Stimulated activated naive B cell treated with anti-CD40 and anti-IgM and Interleukin-4, amounts not matched to agents 10 μg/mL and 1 μg/mL and 100 μg/mL, for 72 hours (primary cell): ENCODE measurements around the gene GPR142.

Experiments
- ATAC-seq, 2 donors: fragments of 150-1000 bp; cut with Tn5 transposase; replicated peaks; 2 replicates each; pipeline ENCODE4 v1.10.0; 2021; ENCODE audit warnings: moderate library complexity in 1 of 2
- DNase-seq: peaks from one replicate; pipeline ENCODE4 v3.0.0; 2021
- H3K27ac Mint-ChIP-seq: one replicate; pipeline ENCODE4 v1.8.0; 2022; ENCODE audit warnings: mild to moderate bottlenecking, mixed read lengths
- H3K27me3 Mint-ChIP-seq, 2 donors: one replicate each; pipeline ENCODE4 v1.8.0; 2022; ENCODE audit warnings: mixed read lengths in 2 of 2
- H3K36me3 Mint-ChIP-seq, 2 donors: one replicate each; pipeline ENCODE4 v1.8.0; 2022; ENCODE audit warnings: mixed read lengths in 2 of 2, mild to moderate bottlenecking in 1 of 2
- H3K4me1 Mint-ChIP-seq, 2 donors: one replicate each; pipeline ENCODE4 v1.8.0; 2022; ENCODE audit warnings: mixed read lengths in 2 of 2, mild to moderate bottlenecking in 1 of 2
- H3K4me3 Mint-ChIP-seq, 2 donors: one replicate each; pipeline ENCODE4 v1.8.0; 2022; ENCODE audit warnings: mild to moderate bottlenecking in 2 of 2, mixed read lengths in 2 of 2, moderate library complexity in 1 of 2
- H3K9me3 Mint-ChIP-seq, 2 donors: one replicate each; pipeline ENCODE4 v1.8.0; 2022; ENCODE audit warnings: mixed read lengths in 2 of 2, mild to moderate bottlenecking in 1 of 2

The GPR142 gene, protein sequence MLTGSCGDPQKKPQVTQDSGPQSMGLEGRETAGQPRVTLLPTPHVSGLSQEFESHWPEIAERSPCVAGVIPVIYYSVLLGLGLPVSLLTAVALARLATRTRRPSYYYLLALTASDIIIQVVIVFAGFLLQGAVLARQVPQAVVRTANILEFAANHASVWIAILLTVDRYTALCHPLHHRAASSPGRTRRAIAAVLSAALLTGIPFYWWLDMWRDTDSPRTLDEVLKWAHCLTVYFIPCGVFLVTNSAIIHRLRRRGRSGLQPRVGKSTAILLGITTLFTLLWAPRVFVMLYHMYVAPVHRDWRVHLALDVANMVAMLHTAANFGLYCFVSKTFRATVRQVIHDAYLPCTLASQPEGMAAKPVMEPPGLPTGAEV

GRCh38 chr17:74367206-74367605 lies at the start of gene GPR142:
Gene GPR142, plus strand, starts transcription at chr17:74367506. Its CDS starts 2,035 bp downstream, at chr17:74369541.
- DNase-seq, result no peak
- H3K9me3 Mint-ChIP-seq, result no peaks in the 10 kb centered on the region
- H3K36me3 Mint-ChIP-seq, result no peaks in the 10 kb centered on the region
- no peak within 1 kb of the TSS for H3K4me3 Mint-ChIP-seq
- H3K4me1 Mint-ChIP-seq, result peaks cover 12 to 17% of the 10 kb centered on the region in 2 donors
- H3K27me3 Mint-ChIP-seq, result peaks cover 47 to 65% of the 10 kb centered on the region in 2 donors
- ATAC-seq, result no peak
- no peak within 1 kb of the TSS for H3K27ac Mint-ChIP-seq

DNA sequence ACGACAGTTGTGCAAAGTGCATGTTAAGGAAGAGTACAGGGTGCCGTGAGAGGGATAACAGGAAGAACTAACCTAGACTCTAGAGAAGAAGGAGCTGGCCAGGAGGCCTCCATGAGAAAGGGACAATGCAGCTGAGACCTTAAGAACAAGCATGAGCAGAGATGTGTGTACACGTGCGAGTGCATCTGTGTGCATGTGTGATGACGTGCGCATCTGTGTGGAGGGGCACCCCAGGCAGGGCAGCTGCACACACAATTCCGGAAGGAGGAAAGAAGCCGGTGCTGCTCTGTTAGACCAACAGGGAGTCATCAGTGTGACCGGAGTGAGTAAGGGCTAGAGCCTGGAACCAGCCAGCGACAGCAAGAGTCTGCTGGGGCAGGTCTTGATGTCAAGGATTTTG lies 48.9 kb upstream of the GPR142 start:
- no peaks in the 10 kb centered on the region for H3K36me3 Mint-ChIP-seq
- ATAC-seq (no peak), DNase-seq (no peak)
- H3K9me3 Mint-ChIP-seq, result peaks cover 0 to 1% of the 10 kb centered on the region in 2 donors
- H3K4me1 Mint-ChIP-seq, result no peaks in the 10 kb centered on the region
- H3K27ac Mint-ChIP-seq, result no peak overlapping the region
- H3K27me3 Mint-ChIP-seq, result peaks cover 23 to 32% of the 10 kb centered on the region in 2 donors
- no peak overlapping the region for H3K4me3 Mint-ChIP-seq

GRCh38 chr17:74324521-74324920 lies 42.8 kb upstream of the GPR142 start:
- Mint-ChIP-seq H3K4me3 (no peak overlapping the region), H3K27me3 (peaks cover 52 to 71% of the 10 kb centered on the region in 2 donors), H3K4me1 (peaks cover 5% of the 10 kb centered on the region in 2 donors), H3K36me3 (no peaks in the 10 kb centered on the region), H3K27ac (no peak overlapping the region), H3K9me3 (peaks cover 0 to 1% of the 10 kb centered on the region in 2 donors)
- ATAC-seq, result no peak
- DNase-seq, result no peak

- Mint-ChIP-seq H3K9me3 (peaks cover 0 to 1% of the 10 kb centered on the region in 2 donors), H3K4me1 (peaks cover 5% of the 10 kb centered on the region in 2 donors), H3K27ac (no peak overlapping the region), H3K36me3 (no peaks in the 10 kb centered on the region), H3K4me3 (peak overlapping the region in 1 of 2 donors; percentile 36), H3K27me3 (peaks cover 54 to 67% of the 10 kb centered on the region in 2 donors)
- DNase-seq (no peak), ATAC-seq (peak in 1 of 2 donors; percentile 23)
These were observed 41.9 kb upstream of the GPR142 start for GRCh38 chr17:74325376-74325742.

DNA sequence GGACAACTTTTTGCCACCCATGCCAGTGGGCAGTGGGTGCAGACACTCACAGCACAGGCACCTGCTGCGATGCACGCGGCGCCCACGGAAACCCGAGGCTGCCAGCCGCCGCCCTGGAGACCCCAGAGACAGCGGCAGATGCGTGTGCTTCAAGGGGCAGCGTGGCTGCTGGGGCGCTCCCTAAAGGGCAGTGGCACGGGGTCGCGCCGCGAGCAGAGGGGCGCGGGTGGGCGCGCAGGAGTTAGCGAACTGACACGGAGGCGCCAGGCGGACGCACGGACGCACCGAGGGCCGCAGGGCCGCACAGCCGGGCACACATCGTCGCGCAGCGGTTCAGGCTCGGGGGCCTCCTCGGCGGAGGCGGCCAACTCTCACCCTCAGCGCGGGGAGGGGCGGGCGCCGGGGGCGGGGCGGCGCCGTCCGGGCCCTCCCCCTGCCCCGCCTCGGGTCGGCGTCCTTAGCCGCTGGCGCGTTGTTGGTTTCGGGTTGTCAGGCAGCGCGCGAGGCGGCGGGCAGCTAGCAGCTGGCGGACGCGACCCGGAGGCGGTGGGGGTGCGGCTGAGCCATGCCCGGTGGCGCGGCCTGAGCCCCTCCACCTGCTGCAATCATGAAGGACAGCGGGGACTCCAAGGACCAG lies 41.4 kb upstream of the GPR142 start, which contains the start of gene KIF19:
Gene KIF19, plus strand, starts transcription at position 484 of the 637 bp plus-strand sequence. Its CDS starts 124 bp downstream, at position 608.
- peaks cover 54 to 63% of the 10 kb centered on the region in 2 donors for H3K27me3 Mint-ChIP-seq
- H3K4me1 Mint-ChIP-seq, result peaks cover 5% of the 10 kb centered on the region in 2 donors
- no peak within 1 kb of the TSS for H3K27ac Mint-ChIP-seq
- peaks cover 0 to 1% of the 10 kb centered on the region in 2 donors for H3K9me3 Mint-ChIP-seq
- ATAC-seq, result peak; percentile 82 to 86
- H3K36me3 Mint-ChIP-seq, result no peaks in the 10 kb centered on the region
- H3K4me3 Mint-ChIP-seq, result peak within 1 kb of the TSS in 1 of 2 donors; percentile 36
- DNase-seq, result peak; percentile 18

DNA sequence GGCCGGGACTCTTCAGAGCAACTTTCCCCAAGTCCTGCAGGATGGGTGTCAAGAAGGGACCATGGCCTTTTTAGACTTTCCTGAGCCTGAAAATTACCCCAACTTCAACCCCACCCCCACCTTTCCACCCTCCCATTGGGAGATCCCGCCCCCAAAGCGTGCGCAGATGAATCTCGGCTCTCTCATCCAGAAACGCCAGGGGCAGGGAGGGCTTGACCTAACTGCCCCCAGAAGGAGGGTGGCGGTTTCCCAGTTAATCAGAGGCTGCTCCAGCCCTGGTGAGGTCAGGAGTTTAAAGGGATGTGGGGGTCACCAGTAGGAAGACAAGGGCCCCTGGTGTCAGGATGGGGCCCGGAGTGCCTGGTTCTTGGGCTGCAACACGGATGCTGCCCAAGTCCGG lies 40.8 kb upstream of the GPR142 start:
- H3K4me3 Mint-ChIP-seq, result peak overlapping the region in 1 of 2 donors; percentile 21
- ATAC-seq (no peak), DNase-seq (no peak)
- peaks cover 0 to 1% of the 10 kb centered on the region in 2 donors for H3K9me3 Mint-ChIP-seq
- no peaks in the 10 kb centered on the region for H3K36me3 Mint-ChIP-seq
- H3K4me1 Mint-ChIP-seq, result peaks cover 5% of the 10 kb centered on the region in 2 donors
- H3K27ac Mint-ChIP-seq, result no peak overlapping the region
- peaks cover 57 to 63% of the 10 kb centered on the region in 2 donors for H3K27me3 Mint-ChIP-seq

DNA sequence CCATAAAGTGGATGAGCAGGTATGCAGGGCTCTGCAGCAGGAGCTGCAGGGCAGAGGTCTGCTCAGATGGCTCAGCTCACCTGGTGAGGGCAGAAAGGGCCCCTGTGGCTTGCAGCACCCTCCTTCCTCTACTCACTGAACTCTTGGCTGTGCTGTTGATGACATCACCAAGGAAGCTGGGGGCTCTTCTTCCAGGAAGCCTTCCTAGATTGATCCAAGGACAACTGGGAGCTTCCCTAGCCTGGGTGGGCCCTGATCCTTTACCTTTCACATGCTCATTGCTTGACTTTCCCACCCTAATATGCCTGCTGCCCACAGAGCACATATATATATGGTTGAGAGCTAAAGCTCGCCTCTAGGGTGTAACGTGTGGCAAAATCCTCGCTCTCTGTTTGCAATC lies 38.8 kb upstream of the GPR142 start:
- Mint-ChIP-seq H3K4me3 (no peak overlapping the region), H3K4me1 (peaks cover 5 to 7% of the 10 kb centered on the region in 2 donors), H3K36me3 (no peaks in the 10 kb centered on the region), H3K9me3 (no peaks in the 10 kb centered on the region), H3K27ac (no peak overlapping the region), H3K27me3 (peaks cover 47 to 51% of the 10 kb centered on the region in 2 donors)
- ATAC-seq (no peak), DNase-seq (no peak)

DNA sequence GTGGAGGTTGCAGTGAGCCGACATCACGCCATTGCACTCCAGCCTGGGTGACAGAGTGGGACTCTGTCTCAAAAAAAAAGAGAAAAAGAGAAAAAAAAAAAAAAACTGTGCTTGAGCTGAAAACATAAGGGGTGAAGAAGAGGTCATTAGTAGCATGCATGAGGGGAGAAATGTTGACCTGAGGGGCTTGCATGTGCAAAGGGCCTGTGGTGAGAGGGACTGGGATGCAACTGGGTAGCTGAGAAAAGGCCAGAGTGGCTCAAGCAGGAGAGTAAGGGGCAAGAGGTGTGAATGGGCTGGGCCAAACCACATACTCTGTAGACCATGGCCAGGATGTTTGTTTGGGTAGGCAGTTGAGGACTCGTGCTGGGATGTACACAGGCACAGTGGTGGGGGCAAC lies 37.9 kb upstream of the GPR142 start:
- Mint-ChIP-seq H3K27me3 (peaks cover 43 to 45% of the 10 kb centered on the region in 2 donors), H3K9me3 (peaks cover 0 to 1% of the 10 kb centered on the region in 2 donors), H3K27ac (no peak overlapping the region), H3K4me1 (peaks cover 5 to 7% of the 10 kb centered on the region in 2 donors), H3K4me3 (no peak overlapping the region), H3K36me3 (no peaks in the 10 kb centered on the region)
- ATAC-seq (no peak), DNase-seq (no peak)

DNA sequence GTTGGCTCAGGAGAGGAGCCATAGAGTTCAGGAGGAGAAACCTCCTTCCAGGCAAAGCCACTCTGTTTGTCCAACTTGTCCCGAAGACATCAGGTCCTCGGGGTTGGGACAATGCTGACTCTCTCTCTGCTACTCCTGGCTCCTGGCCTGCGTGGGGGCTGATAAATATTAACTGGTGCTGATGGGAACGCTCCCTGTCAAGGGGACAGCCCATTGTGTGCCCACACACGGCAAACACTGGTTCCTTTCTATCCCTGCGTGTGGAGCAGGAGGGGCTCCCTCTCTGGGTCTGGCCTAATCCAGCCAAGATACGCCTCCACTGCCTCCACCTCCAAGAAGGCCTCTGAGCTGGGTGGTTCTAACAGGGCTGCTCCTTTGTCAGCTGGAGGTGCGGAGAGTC lies 36.9 kb upstream of the GPR142 start:
- H3K36me3 Mint-ChIP-seq, result peaks cover 0 to 3% of the 10 kb centered on the region in 2 donors
- DNase-seq (no peak), ATAC-seq (no peak)
- H3K9me3 Mint-ChIP-seq, result peaks cover 0 to 4% of the 10 kb centered on the region in 2 donors
- peaks cover 3 to 5% of the 10 kb centered on the region in 2 donors for H3K4me1 Mint-ChIP-seq
- no peak overlapping the region for H3K4me3 Mint-ChIP-seq
- H3K27me3 Mint-ChIP-seq, result peaks cover 35% of the 10 kb centered on the region in 2 donors
- no peak overlapping the region for H3K27ac Mint-ChIP-seq

DNA sequence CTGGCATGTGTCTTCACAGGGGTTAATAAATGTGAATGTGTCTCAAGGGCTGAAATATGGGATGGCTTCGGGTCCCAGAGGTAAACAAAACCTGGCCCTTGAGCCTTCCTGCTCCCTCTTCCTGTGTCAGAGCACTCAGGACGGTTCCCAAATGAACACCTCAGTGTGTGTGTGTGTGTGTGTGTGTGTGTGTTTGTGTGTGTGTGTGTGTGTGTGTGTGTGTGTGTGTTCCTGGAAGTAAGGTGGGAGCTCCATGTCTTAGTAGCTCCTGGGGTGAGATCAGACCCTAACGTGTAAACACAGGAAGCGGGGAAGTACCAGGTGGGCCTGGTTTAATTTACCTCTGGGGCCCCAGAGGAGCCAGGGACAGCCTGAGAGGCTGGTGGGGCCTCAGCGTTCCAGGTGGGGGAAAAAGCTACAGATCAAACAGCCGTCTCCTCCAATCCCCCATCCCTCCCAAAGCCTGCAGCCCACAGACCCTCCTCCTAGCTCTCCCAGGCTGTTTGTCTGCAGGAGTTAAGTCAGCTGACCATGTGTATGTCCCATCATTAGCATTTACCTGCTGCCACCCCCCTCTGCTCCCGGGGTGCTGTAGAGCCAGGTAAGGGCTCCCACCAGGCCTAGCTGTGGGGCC lies 35.2 kb upstream of the GPR142 start:
- no peak for DNase-seq
- H3K9me3 Mint-ChIP-seq, result peaks cover 0 to 5% of the 10 kb centered on the region in 2 donors
- H3K4me3 Mint-ChIP-seq, result no peak overlapping the region
- H3K27me3 Mint-ChIP-seq, result peaks cover 25 to 31% of the 10 kb centered on the region in 2 donors
- H3K27ac Mint-ChIP-seq, result no peak overlapping the region
- ATAC-seq, result no peak
- H3K36me3 Mint-ChIP-seq, result peaks cover 0 to 3% of the 10 kb centered on the region in 2 donors
- H3K4me1 Mint-ChIP-seq, result peaks cover 0 to 2% of the 10 kb centered on the region in 2 donors

DNA sequence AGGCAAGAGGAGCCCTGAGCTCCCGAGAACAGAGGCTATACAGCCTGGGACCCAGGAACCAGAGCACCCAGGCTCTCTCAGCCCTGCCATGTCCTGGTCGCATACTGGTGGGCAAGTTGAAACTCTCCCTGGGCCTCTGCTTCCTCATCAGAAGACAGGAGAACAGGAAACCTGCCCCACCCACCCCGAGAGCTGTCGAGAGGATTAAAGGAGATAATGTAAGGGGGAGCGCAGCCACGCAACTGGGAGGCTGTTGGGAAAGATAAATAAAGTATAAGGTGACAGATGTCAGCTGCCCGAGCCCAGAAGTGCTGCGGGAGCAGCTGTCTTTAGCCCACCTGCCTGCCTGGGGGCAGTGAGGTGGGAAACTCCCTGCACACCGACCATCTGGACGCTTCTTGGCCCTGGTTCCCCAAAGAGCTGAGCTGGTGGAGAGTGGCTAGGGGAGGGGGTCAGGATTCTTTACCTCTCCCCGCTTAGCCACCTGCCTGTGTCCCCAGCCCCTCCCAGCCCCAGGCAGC lies 34.5 kb upstream of the GPR142 start:
- H3K9me3 Mint-ChIP-seq, result peaks cover 0 to 5% of the 10 kb centered on the region in 2 donors
- no peak overlapping the region for H3K27ac Mint-ChIP-seq
- DNase-seq (no peak), ATAC-seq (no peak)
- H3K36me3 Mint-ChIP-seq, result peaks cover 0 to 3% of the 10 kb centered on the region in 2 donors
- H3K4me3 Mint-ChIP-seq, result no peak overlapping the region
- peaks cover 0 to 2% of the 10 kb centered on the region in 2 donors for H3K4me1 Mint-ChIP-seq
- peaks cover 18 to 31% of the 10 kb centered on the region in 2 donors for H3K27me3 Mint-ChIP-seq

- Mint-ChIP-seq H3K27ac (no peak overlapping the region), H3K27me3 (peaks cover 14 to 31% of the 10 kb centered on the region in 2 donors), H3K36me3 (peaks cover 0 to 3% of the 10 kb centered on the region in 2 donors), H3K4me1 (peaks cover 0 to 2% of the 10 kb centered on the region in 2 donors), H3K4me3 (no peak overlapping the region), H3K9me3 (peaks cover 0 to 5% of the 10 kb centered on the region in 2 donors)
- ATAC-seq (no peak), DNase-seq (no peak)
These were observed 32.8 kb upstream of the GPR142 start for GRCh38 chr17:74334393-74335039.

GRCh38 chr17:74335529-74336062 lies 31.7 kb upstream of the GPR142 start:
- DNase-seq (no peak), ATAC-seq (no peak)
- Mint-ChIP-seq H3K4me1 (peaks cover 0 to 2% of the 10 kb centered on the region in 2 donors), H3K9me3 (peaks cover 0 to 5% of the 10 kb centered on the region in 2 donors), H3K27ac (no peak overlapping the region), H3K4me3 (no peak overlapping the region), H3K27me3 (peaks cover 11 to 30% of the 10 kb centered on the region in 2 donors), H3K36me3 (peaks cover 0 to 3% of the 10 kb centered on the region in 2 donors)
